GM19452 (cell line): ENCODE data around the gene USP37.

Source experiments
- ATAC-seq: cut with Tn5 transposase; IDR thresholded peaks from one replicate; pipeline ENCODE4 v1.9.1; 2021; ENCODE audit not compliant: unreplicated experiment

The USP37 gene

DNA sequence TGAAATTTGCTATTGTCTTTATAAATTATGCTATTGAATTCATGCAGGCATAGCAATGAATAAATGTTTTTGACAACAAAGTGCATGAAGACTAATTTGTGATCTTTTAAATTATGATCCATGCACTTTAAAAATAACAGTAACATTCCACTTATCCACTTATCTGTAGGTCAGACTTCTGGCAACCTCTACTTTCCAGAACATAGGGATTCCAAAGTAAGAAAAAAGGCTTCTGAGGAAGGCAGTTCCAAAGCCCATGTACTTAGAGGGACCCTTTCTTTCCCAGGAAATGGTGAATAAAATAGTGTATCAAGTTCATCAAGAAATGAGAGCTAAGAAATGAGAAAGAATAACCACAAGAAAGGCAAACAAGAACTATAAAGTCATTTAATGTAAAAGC lies 90.9 kb downstream of the USP37 start:
- ATAC-seq = no peak

DNA sequence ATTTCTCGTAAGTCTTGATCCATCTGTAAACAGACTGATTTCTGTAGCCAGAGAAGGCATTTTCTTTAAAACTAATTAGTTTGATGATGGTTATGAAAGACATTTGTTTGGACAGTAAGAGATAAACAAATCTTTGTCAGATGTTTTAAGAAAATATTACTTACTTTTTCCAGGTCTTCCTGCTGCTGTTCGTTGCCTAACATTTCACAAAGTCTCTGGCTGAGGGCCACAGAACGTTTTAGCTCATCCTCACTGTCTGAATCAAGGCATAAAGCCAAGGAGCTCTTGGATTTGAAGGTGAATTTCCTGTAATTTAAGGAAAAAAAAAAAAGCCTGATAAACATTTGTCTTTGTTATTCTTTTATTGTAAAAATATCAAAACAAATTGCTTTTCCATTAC lies 91.5 kb downstream of the USP37 start:
- no peak for ATAC-seq

DNA sequence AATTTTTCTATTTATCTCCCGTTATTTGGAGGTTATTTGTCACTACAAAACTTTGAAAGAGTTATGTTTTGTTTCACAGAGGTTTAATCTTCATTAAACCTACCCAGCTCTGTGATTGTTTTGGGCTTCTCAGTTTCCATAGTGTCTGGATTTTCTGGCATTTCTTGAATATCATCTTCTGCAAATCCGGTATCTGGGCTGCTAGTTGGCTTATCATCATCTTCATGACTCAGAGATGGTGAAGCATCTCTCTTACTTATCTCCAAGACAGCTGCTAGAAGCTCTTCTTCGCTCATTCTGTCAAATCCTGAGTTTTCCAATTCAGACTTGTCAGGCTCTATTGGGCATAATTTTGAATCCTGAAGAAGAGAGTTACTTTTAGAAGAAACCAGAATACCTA lies 93.6 kb downstream of the USP37 start:
- ATAC-seq = no peak

DNA sequence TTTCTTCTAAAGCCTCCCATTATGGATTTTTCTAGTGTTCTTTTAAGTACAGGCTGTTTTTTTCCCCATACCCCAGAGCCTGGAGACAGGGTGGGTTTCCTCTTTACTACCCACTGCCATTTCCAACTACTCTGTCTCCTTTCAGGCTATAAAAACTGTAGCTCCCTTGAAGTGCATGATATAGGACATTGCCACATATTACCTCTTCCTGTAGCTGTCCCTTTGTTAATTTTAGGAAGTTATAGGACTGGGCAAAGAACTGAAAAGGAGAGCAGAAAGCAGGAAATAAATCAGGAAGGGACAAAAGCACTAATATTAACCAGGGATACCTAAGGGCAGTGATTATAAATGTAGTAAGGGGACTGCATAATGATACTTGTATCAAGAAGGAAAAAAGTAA lies 95.2 kb downstream of the USP37 start:
- ATAC-seq = no peak

DNA sequence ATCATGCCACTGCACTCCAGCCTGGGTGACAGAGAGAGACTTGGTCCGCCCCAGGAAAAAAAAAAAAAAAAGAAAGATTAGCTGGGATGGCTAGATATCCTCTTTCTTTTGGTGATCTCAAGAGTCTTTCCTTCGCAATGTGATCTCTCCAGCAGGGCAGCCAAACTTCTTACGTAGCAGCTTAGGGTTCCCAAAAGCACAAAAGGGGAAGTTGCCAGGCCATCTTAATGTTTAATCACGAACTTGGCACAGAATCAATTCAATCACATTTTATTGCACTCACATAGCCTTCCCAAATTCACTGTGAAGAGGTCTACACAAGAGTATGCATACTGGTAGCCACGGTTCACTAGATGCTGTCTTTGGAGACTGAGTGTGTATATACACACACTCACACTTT lies 96.2 kb downstream of the USP37 start:
- no peak for ATAC-seq

DNA sequence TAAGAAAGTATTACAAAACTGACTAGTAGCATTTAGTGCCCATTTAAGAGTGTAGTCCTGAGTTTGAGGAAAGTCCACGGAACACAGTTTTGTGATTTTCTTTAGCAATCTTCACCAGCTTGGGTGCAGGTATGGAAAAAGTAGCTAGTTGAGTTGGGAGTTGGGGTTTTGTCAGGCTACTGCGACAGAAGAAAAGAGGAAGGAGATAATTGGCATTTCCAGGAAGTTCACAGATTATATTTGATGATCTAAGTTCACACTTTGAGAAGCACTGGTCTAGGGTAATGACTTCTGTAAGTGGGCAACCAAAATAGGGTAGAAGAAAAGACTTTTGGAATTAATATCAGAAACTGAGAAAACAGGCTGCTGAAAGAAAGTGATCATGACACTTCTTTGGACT lies 97.1 kb downstream of the USP37 start:
- no peak for ATAC-seq

DNA sequence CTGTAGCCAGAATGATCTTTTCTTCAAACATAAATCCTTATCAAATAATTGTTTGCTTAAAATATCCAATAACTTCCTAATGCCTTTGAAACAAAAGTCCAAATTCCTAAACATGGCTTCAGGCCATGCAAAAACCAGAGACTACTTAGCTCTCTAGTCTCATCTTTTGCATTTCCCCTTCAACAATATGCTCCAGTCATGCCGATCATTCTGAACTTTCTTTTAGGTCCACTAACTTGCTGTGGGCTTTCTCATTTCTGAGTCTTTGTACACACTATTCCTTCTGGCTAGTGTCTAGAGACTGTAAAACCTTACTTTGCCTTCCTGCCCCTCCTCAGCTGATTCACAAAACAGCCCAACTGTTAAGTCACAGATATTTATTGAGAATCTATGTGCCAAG lies 97.7 kb downstream of the USP37 start:
- no peak for ATAC-seq

DNA sequence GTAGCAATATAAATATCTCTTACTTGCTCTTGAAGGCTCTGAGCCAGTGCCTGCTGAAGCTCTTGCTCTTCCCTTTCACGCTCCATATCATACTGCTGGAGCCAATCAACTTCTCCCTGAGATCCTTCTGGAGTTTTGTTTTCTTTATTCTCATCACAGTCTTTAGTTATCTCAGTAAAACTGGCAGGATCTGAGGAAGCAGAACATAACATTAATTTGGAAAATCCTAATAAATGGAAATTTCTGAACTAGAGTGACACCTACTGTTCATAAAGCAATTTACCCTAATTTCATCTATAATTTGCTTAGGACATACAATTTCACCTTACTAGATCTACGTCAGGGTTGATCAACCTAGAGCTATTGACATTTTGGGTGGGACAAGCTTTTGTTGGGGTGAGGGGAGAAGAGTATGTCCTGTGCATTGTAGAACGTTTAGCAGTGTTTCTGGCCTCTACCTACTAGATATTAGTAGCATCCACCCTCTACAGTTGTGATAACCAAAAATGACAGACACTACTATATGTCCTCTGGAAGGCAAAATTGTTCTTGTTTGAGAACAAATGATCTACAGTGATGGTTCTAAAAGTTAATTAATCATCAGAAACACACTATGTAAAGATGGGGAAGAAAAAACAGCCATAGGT lies 102.0 kb downstream of the USP37 start:
- ATAC-seq = no peak

DNA sequence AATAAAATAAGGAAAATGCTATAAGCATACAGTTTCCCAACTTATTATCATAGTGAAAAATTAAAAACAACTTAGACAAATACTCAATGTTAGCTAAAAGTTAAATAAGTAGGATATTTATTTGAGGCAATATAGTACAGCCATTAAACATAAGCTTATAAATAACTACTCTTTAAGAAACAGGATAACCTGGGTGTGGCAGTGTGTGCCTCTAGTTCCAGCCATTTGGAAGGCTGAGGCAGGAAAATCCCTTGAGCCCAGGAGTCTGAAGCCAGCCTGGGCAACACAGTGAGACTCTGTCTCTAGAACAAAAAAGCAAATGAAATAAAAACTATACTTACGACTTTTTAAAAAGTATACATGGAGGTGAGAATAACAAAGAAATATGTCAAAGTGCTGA lies 109.6 kb downstream of the USP37 start:
- no peak for ATAC-seq

DNA sequence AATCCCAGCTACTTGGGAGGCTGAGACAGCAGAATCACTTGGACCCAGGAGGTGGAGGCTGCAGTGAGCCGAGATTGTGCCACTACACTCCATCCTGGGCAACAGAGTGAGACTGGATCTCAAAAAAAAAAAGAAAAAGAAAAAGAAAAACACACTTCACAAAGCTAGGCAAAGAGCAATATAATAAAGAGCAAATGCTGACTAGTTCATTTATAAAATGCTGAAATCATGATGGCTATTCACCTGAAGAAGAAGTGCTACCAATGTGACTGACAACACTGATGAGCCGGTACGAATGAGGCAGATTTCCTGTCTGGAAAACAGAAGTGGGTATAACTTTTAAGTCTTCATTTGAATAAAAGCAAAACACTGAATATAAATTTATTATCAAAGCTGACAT lies 111.3 kb downstream of the USP37 start:
- ATAC-seq = no peak

DNA sequence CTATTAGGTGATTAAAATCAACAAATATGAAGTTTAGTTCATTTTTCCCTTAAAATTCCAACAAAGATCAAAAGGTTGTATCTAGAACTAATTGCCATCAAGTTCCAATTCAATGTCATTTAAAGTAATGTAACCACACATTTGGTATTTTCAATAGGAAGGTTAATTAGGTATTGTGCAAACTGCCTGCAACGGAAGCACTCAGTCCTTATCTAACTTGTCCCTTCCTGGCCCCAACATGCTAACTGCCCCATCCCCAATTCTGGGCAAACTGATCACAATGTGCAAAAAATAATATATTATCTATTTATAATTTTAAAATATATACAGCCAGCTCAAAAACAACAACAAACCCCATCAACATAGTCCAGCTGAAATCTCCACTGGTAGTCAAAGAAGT lies 116.1 kb downstream of the USP37 start:
- ATAC-seq = no peak

DNA sequence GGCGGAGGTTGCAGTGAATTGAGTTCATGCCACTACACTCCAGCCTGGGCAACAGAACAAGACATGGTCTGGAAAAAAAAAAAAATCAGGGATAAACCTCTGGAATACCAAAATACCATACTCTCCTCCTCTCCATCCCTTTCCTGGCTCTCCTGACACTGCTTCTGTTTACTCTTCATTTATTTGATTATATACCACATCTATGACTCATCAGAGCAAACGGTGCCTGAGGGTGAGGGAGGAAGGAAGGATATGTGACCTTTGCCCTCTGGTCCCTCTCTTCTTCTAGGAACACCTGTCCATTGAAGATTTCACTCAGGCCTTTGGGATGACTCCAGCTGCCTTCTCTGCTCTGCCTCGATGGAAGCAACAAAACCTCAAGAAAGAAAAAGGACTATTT lies 119.2 kb downstream of the USP37 start:
- ATAC-seq = no peak

DNA sequence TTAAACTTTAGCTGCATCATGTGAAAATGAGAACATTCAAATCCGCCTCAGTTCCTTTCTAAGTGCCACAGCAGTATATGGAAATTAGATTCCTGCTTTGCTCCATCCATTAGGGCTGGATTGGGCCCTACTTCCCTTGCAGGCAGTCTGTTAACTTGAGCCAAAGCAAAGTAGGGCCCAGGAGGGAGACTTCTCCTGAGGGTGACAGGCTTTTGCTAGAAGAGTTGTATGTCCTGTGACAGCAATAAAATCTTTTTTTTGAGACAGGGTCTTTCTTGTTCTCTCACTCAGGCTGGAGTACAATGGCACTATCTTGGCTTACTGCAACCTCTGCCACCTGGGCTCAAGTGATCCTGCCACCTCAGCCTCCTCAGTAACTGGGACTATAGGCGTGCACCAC lies 121.1 kb downstream of the USP37 start:
- ATAC-seq = no peak

DNA sequence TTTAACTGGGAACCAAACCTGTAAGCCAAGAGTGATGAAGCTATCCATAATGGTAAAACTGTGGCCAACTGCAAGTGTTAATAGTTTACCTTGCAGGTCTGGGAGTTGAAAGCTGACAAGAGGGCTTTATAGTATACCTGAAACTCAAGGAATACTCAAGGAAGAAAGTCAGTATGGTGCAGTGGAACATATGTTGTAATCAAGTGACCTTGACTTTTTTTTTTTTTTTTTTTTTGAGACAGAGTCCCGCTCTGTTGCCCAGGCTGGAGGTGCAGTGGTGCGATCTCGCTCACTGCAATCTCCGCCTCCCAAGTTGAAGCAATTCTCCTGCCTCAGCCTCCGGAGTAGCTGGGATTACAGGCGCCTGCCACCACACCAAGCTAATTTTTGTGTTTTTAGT lies 121.6 kb downstream of the USP37 start:
- no peak for ATAC-seq

DNA sequence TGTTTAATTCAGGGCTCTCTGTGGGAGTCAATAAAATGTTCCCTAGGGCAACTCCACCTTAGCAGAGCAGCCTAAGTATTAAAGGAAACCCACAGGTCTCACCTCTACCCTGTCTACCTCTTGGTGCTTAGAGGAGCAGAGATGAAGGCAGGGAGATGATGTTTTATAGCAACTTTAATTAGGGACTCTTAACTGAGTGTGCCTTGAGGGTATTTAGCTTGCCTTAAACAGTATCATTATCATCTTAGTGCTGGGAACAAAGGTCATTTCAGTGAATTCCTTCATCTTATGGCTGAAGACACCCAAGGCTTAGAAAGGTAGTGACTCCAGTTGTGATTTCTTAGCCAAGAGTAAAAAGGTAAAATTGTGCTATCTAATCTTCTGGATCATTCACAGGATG lies 122.5 kb downstream of the USP37 start:
- ATAC-seq = no peak

DNA sequence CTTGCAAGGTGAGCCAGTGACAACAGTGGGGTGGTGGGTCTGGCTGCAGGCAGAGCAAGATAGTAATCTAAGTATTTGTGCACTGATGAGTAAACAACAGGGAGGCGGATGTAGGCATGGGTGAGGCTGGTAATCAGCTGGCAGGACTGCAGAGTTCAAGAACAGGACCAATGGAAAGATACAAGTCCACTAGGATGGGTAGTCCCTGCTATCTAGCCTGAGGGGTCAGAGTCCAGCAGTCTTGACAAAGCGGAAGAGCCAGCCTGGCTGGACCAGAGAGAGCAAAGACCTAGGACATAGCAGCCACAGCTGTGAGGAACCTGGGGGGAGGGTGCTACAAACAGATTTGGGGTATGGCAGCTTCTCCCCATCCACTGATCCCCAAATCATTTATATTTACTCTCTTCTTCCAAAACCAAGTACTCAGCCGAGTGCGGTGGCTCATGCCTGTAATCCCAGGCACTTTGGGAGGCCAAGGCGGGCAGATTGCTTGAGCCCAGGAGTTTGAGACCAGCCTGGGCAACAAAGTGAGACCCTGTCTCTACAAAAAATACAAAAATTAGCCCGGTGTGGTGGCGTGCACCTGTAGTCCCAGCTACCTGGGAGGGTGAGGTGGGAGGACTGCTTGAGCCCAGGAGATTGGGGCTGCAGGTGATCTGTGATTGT lies 123.3 kb downstream of the USP37 start:
- no peak for ATAC-seq

DNA sequence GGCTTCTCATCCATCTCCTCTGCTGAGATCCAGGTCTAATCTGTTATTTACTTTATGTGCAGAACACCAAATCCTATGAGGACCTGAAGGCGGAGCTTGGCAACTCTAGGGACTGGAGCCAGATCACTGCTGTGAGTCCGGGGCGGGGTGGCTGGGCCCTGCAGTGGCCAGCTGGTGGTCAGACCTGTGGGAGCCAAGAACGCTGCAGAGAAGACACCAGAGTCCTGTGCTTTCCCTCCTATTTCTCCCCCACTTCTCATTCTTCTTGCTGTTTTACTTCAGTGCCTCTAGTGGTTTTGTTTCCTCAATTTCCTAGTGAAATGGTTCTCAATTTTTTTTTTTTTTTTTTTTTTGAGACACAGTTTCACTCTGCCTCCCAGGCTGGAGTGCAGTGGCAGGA lies 129.6 kb downstream of the USP37 start:
- ATAC-seq = no peak

DNA sequence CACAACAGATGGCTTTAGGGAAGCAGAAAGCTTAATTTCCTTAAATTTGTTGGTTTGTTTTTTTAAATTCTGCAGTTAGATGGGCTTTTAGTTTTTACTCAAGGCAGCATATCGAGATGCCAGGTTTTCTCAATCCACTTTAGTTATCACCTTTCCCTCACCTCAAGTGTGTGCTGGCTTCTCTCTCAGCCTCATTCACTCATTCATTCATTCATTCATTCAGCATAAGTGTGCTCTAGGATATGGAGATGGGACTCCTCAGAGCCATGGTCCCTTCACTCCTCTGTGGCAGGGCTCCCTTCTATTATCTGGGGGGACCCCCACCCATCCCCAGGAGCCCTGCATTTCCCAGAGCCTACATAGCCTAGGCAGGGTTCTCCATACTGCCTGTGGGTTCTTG lies 130.2 kb downstream of the USP37 start:
- ATAC-seq = no peak

DNA sequence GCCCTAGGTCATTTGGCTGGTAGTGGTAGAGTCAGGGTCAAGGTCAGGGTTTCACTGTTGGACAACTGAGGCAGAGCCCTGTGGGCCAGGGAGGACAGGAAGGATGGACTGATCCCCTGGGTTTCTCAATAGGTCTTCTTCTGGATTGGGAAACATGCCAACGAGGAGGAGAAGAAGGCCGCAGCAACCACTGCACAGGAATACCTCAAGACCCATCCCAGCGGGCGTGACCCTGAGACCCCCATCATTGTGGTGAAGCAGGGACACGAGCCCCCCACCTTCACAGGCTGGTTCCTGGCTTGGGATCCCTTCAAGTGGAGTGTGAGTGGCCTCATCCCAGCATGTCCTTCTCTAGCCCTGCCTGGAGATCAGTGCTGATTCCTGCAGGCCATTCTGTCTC lies 131.2 kb downstream of the USP37 start:
- no peak for ATAC-seq

DNA sequence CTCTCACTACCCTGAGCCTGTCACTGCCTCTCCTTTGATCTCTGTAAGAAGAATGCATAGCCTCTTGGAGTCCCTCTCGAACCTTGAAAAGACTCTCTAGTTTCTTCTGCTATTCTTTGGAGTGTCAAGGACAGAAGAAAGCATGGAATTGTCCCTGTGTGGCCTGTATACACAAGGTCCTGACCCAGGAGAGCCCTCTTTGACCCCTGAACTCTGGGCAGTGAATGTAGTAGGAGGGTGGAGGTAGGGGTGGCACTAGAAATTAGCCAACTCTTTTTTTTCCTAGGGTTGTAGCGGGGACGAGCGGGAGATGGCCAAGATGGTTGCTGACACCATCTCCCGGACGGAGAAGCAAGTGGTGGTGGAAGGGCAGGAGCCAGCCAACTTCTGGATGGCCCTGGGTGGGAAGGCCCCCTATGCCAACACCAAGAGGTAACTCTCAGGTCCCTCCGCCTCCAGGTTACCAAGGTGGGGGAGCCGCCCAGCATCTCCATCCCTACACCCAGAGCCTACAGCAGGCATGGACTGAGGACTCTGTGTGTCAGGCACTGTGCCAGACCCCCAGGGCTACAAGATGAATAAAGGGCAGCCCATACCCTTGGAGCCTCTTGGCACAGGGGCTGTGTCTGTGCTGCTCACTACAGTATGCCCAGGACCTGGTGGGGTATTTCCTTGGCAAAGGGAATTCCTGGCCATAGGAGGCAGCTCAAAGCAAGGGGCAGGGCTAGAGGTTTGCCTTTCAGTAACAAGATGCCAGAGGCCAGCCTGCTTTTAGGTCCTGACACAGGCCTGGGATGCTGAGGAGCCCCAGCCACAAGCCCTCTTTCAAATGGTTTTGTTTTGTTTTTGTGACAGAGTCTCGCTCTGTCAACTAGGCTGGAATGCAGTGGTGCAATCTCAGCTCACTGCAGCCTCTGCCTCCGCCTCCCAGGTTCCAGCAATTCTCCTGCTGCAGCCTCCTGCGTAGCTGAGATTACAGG lies 132.9 kb downstream of the USP37 start:
- ATAC-seq = no peak

DNA sequence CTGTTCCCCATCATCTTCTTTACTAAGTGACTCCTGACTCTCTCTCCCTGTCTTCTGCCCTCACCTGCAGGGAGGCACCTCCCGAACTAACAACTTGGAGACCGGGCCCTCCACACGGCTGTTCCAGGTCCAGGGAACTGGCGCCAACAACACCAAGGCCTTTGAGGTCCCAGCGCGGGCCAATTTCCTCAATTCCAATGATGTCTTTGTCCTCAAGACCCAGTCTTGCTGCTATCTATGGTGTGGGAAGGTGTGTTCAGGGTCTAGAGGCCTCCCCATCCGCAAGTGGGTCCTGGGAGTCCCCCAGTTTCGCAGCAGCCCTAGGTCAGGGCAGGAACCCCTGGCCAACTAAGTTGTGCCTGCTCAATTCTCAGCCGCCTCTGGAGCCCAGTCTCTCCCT lies 133.7 kb downstream of the USP37 start:
- no peak for ATAC-seq
